ENCODE results near the gene DEPDC7.
"Not testable (repeated sequence)": the region's sequence is repeated elsewhere in the genome, so short reads cannot be mapped to it uniquely, and the experiment has no call there.

The DEPDC7 gene

GRCh38 chr11:33045551-33046255, 30.0 kb downstream of the DEPDC7 start:
- no peak overlapping the region for H3K27ac ChIP-seq
- no peak overlapping the region for H3K4me3 ChIP-seq (ENCODE audit: low read depth, low read length)
- H3K36me3 ChIP-seq (replicated peaks) = peaks cover 7% of the 10 kb centered on the region
- TF ChIP-seq CTCF (IDR thresholded peaks at IDR 0.05; ENCODE audit: low read depth, low read length, missing control alignments) = no peak
- no peaks in the 10 kb centered on the region for H3K27me3 ChIP-seq (replicated peaks)
- in situ Hi-C loops (cut with HindIII; ENCODE audit: low pct_ligation_motif_present, low sequenced_read_pairs) = no loop called here
- no peak for DNase-seq

- in situ Hi-C loops (cut with HindIII; ENCODE audit: low pct_ligation_motif_present, low sequenced_read_pairs); H3K27me3 ChIP-seq (replicated peaks); H3K4me3 ChIP-seq (ENCODE audit: low read depth, low read length); DNase-seq; H3K36me3 ChIP-seq (replicated peaks); H3K27ac ChIP-seq: not testable (repeated sequence)
These were observed 33.0 kb downstream of the DEPDC7 start for GRCh38 chr11:33048701-33049100.

DNA sequence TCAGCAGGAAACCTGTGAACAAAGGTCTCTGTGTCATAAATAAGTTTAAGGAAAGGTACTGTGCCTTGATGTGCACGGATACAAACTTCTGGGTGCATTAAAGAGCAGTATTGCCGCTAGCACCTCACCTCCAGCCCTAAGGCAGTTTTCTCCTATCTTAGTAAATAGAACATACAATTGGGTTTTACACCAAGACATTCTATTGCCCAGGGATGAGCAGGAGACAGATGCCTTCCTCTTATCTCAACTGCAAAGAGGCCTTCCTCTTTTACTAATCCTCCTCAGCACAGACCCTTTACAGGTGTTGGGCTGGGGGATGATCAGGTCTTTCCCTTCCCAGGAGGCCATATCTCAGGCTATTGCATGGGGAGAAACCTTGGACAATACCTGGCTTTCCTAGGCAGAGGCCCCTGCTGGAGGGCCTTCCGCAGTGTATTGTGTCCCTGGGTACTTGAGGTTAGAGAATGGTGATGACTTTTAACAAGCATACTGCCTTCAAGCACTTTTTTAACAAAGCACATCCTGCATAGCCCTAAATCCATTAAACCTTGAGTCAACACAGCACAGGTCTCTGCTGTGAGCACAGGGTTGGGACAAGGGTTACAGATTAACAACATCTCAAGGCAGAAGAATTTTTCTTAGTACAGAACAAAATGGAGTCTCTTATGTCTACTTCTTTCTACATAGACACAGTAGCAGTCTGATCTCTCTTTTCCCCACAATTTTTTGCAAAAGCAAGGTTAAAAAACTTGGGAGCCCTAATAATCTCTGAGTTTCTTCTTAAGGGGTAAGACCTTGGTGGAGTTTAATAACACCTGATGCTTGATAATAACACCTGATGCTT, 34.1 kb downstream of the DEPDC7 start:
- in situ Hi-C loops (cut with HindIII; ENCODE audit: low pct_ligation_motif_present, low sequenced_read_pairs); H3K36me3 ChIP-seq (replicated peaks): not testable (repeated sequence)

GRCh38 chr11:33052231-33052630, 36.6 kb downstream of the DEPDC7 start:
- Histone ChIP-seq H3K27ac (no peak overlapping the region), H3K27me3 (replicated peaks) (no peaks in the 10 kb centered on the region), H3K4me3 (ENCODE audit: low read depth, low read length) (no peak overlapping the region), H3K36me3 (replicated peaks) (peaks cover 3% of the 10 kb centered on the region)
- no peak for DNase-seq
- in situ Hi-C loops (cut with HindIII; ENCODE audit: low pct_ligation_motif_present, low sequenced_read_pairs) = no loop called here
- TF ChIP-seq CTCF (IDR thresholded peaks at IDR 0.05; ENCODE audit: low read depth, low read length, missing control alignments) = no peak

More for the DNA sequence above, 34.1 kb downstream of the DEPDC7 start:
- not testable (repeated sequence) for H3K27me3 ChIP-seq (replicated peaks); H3K27ac ChIP-seq; H3K4me3 ChIP-seq (ENCODE audit: low read depth, low read length); DNase-seq

DNA sequence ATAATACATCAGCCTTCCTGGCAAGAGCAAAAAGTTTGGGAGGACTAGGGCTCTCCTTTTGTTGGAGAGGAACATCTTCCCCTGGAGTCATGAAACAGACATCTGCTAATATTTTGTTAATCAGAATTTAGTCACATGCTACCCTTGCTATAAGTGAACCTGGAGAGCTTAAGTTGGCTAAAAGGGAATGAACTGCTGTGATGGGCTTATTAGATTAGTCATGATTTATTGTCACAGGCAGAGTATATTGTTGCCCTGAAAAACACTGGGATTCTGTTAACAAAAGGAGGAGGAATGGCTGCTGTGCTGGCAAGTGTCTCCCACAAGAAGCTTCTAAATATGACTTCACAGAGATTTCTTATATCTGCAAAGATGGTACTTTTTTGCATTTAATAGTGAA, 39.7 kb downstream of the DEPDC7 start:
- in situ Hi-C loops (cut with HindIII; ENCODE audit: low pct_ligation_motif_present, low sequenced_read_pairs) = no loop called here
- Histone ChIP-seq H3K4me3 (ENCODE audit: low read depth, low read length) (no peak overlapping the region), H3K27ac (no peak overlapping the region), H3K36me3 (replicated peaks) (peaks cover 8% of the 10 kb centered on the region), H3K27me3 (replicated peaks) (no peaks in the 10 kb centered on the region)
- no peak for TF ChIP-seq CTCF (IDR thresholded peaks at IDR 0.05; ENCODE audit: low read depth, low read length, missing control alignments)
- no peak for DNase-seq

GRCh38 chr11:33057284-33057683, 41.6 kb downstream of the DEPDC7 start:
- no peak for TF ChIP-seq CTCF (IDR thresholded peaks at IDR 0.05; ENCODE audit: low read depth, low read length, missing control alignments)

More at GRCh38 chr11:33057284-33057683, 41.6 kb downstream of the DEPDC7 start:
- H3K27me3 ChIP-seq (replicated peaks) = no peaks in the 10 kb centered on the region
- no peak for DNase-seq
- peaks cover 13% of the 10 kb centered on the region for H3K36me3 ChIP-seq (replicated peaks)
- H3K27ac ChIP-seq = no peak overlapping the region
- no peak overlapping the region for H3K4me3 ChIP-seq (ENCODE audit: low read depth, low read length)
- in situ Hi-C loops (cut with HindIII; ENCODE audit: low pct_ligation_motif_present, low sequenced_read_pairs) = no loop called here
